Hepatocyte (in vitro differentiated cells): ENCODE data around the gene PLXDC1. TPM values are rescaled to one million over a fixed set of nuclear protein-coding genes. Genes with fewer than 3 reads are reported as not detected.
A peak's percentile ranks its signal among the peaks of the same experiment; 100 is the strongest.

Experiments used
- DNase-seq: peaks from one replicate; pipeline ENCODE4 v3.0.0-alpha.2; 2016; ENCODE audit warnings: low spot score
- H2AFZ ChIP-seq: fragments of 200-600 bp; sonication (generic); 2 replicates; pipeline ENCODE4 v1.6.0; 2016; ENCODE audit warnings: antibody characterized with exemption, mild to moderate bottlenecking
- H3K27ac ChIP-seq: fragments of 200-600 bp; sonication (generic); 2 replicates; pipeline ENCODE4 v1.5.1; 2016; ENCODE audit warnings: mild to moderate bottlenecking
- H3K27me3 ChIP-seq: fragments of 200-600 bp; sonication (generic); 2 replicates; pipeline ENCODE4 v1.6.1; 2016
- H3K36me3 ChIP-seq: fragments of 200-600 bp; sonication (generic); replicated peaks from 2 replicates; pipeline ENCODE4 v1.5.1; 2016; ENCODE audit warnings: low read depth; ENCODE audit not compliant: insufficient read depth
- H3K4me1 ChIP-seq: fragments of 200-600 bp; sonication (generic); 2 replicates; pipeline ENCODE4 v1.5.1; 2016; ENCODE audit warnings: mild to moderate bottlenecking, moderate library complexity; ENCODE audit not compliant: insufficient read depth
- H3K4me2 ChIP-seq: fragments of 200-600 bp; sonication (generic); 2 replicates; pipeline ENCODE4 v1.6.0; 2016
- H3K4me3 ChIP-seq: fragments of 200-600 bp; sonication (generic); 2 replicates; pipeline ENCODE4 v1.5.1; 2016; ENCODE audit warnings: mild to moderate bottlenecking
- H3K79me2 ChIP-seq: fragments of 200-600 bp; sonication (generic); 2 replicates; pipeline ENCODE4 v1.6.0; 2017; ENCODE audit warnings: mild to moderate bottlenecking
- H3K9me2 ChIP-seq: fragments of 200-600 bp; sonication (generic); replicated peaks from 2 replicates; pipeline ENCODE4 v1.6.0; 2017; ENCODE audit warnings: mild to moderate bottlenecking; ENCODE audit not compliant: insufficient read depth
- H3K9me3 ChIP-seq: fragments of 200-600 bp; sonication (generic); 2 replicates; pipeline ENCODE4 v1.5.1; 2016; ENCODE audit warnings: low read depth, mild to moderate bottlenecking
- H4K20me1 ChIP-seq: fragments of 200-600 bp; sonication (generic); 2 replicates; pipeline ENCODE4 v1.6.0; 2016; ENCODE audit warnings: mild to moderate bottlenecking; ENCODE audit not compliant: insufficient read depth, poor library complexity, severe bottlenecking
- CTCF ChIP-seq: fragments of 200-600 bp; sonication (generic); IDR thresholded peaks from 2 replicates; pipeline ENCODE4 v1.5.1; 2016; ENCODE audit warnings: antibody characterized with exemption, mild to moderate bottlenecking; ENCODE audit not compliant: poor library complexity
- EZH2 ChIP-seq: fragments of 200-600 bp; sonication (generic); IDR thresholded peaks from 2 replicates; pipeline ENCODE4 v1.6.1; 2016; ENCODE audit warnings: antibody characterized with exemption, mild to moderate bottlenecking, borderline replicate concordance
- EZH2phosphoT487 ChIP-seq: fragments of 200-600 bp; sonication (generic); IDR thresholded peaks from one replicate; pipeline ENCODE4 v1.6.1; 2018; ENCODE audit warnings: antibody characterized with exemption, mild to moderate bottlenecking, low read depth, moderate library complexity; ENCODE audit not compliant: unreplicated experiment, severe bottlenecking
- WGBS: methylation state at CpG from one replicate; pipeline ENCODE4 v1.1.6; 2016; ENCODE audit warnings: low lambda C conversion rate; ENCODE audit errors: missing lambda C conversion rate; 5-methylcytosine and 5-hydroxymethylcytosine counted together
- polyA plus RNA-seq: library from polyadenylated mRNA; unstranded; fragments of >200 nt; fragmentation: Nextera tagmentation; extraction: Ambion mirVana; gene quantifications from 2 replicates; pipeline ENCODE4 v1.2.1, GENCODE V29; 2016
- total RNA-seq: library from RNA; depleted of rRNA; stranded (reverse); fragments of >200 nt; gene quantifications from 2 replicates; pipeline ENCODE4 v1.2.3, GENCODE V29; 2014

The PLXDC1 gene
- total and polyA plus RNA-seq, 2 experiments from 2014 or later: 3.9 to 4.1 TPM

GRCh38 chr17:39064374-39064773 is 87.1 kb downstream of the PLXDC1 start:
- WGBS: 84% methylated on average over 5 of the region's 5 CpGs
- H3K4me2 ChIP-seq: no peak overlapping the region

GRCh38 chr17:39063681-39064069 is 87.8 kb downstream of the PLXDC1 start:
- Histone ChIP-seq H3K27me3 (no peaks in the 10 kb centered on the region), H3K4me3 (no peak overlapping the region), H4K20me1 (no peaks in the 10 kb centered on the region), H2AFZ (no peak overlapping the region), H3K9me3 (no peaks in the 10 kb centered on the region), H3K79me2 (no peaks in the 10 kb centered on the region), H3K9me2 (no peaks in the 10 kb centered on the region), H3K36me3 (no peaks in the 10 kb centered on the region), H3K4me2 (peak overlapping the region; percentile 21), H3K4me1 (peaks cover 14% of the 10 kb centered on the region), H3K27ac (no peak overlapping the region)
- TF ChIP-seq CTCF (no peak), EZH2 (no peak), EZH2phosphoT487 (no peak)
- 83% methylated on average over 1 of the region's 1 CpG for WGBS
- no peak for DNase-seq

More at GRCh38 chr17:39064374-39064773, 87.1 kb downstream of the PLXDC1 start:
- Histone ChIP-seq H3K4me1 (peaks cover 14% of the 10 kb centered on the region), H3K27ac (no peak overlapping the region), H3K4me3 (no peak overlapping the region), H4K20me1 (no peaks in the 10 kb centered on the region), H3K27me3 (no peaks in the 10 kb centered on the region), H3K79me2 (no peaks in the 10 kb centered on the region), H3K9me3 (no peaks in the 10 kb centered on the region), H3K9me2 (no peaks in the 10 kb centered on the region), H3K36me3 (no peaks in the 10 kb centered on the region), H2AFZ (no peak overlapping the region)
- DNase-seq: no peak
- no peak for TF ChIP-seq EZH2
- TF ChIP-seq CTCF: no peak
- TF ChIP-seq EZH2phosphoT487: no peak

GRCh38 chr17:39062846-39063680 is 88.4 kb downstream of the PLXDC1 start:
- WGBS: 50% methylated on average over 8 of the region's 8 CpGs
- H3K4me2 ChIP-seq: peak overlapping the region; percentile 21

More at GRCh38 chr17:39062846-39063680, 88.4 kb downstream of the PLXDC1 start:
- H3K9me3 ChIP-seq: no peaks in the 10 kb centered on the region
- TF ChIP-seq EZH2: no peak
- TF ChIP-seq EZH2phosphoT487: no peak
- TF ChIP-seq CTCF: no peak
- no peaks in the 10 kb centered on the region for H4K20me1 ChIP-seq
- H3K4me1 ChIP-seq: peaks cover 14% of the 10 kb centered on the region
- H3K9me2 ChIP-seq: no peaks in the 10 kb centered on the region
- H2AFZ ChIP-seq: no peak overlapping the region
- H3K27me3 ChIP-seq: no peaks in the 10 kb centered on the region
- H3K36me3 ChIP-seq: no peaks in the 10 kb centered on the region
- H3K27ac ChIP-seq: no peak overlapping the region
- DNase-seq: no peak
- no peaks in the 10 kb centered on the region for H3K79me2 ChIP-seq
- no peak overlapping the region for H3K4me3 ChIP-seq
